Lower leg skin (tissue), 3 donors: ENCODE data around the gene ROR2.

Source experiments
- POLR2A ChIP-seq, 2 donors: fragments of 450-650 bp; IDR thresholded peaks; one replicate each; pipeline ENCODE4 v1.6.1; 2016 to 2017; ENCODE audit warnings: antibody characterized with exemption in 2 of 2, mild to moderate bottlenecking in 1 of 2, moderate library complexity in 1 of 2
- TF ChIP-seq, protein P1 (sequence below), 3 donors: fragments of 450-650 bp; IDR thresholded peaks; one replicate each; pipeline ENCODE4 v1.5.1; 2016; ENCODE audit warnings: antibody characterized with exemption in 3 of 3, mild to moderate bottlenecking in 3 of 3, moderate library complexity in 2 of 3

DNA sequence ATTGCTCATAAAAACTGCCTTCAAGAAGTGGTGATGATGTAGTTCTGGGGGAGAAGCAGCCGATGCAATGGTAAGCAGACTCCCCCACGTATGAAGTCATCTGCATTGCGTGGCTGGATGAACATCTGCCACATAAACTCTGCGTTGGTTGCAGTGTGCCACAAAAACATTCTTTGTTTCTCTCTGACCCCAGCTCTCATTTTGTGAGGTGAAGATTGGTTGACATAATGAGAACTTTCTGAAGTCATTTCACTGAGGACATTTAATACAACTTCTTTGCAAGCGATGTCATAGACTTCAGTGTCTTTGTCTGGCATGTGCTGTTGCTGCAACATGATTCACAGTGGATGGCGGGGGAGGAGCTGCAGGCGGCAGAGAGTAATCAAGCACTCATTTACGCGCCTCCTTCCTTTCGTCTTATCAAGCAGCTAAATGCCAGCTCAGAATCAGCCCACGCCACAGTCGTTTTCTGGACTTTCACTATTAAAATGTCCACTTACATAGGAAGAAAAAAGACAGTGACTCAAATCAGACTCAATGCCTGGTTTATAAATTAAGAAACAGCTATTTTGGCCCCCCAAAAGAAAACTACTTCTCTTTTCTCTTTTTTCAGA, 434.8 kb downstream of the ROR2 start:
- TF ChIP-seq, protein P1, sequence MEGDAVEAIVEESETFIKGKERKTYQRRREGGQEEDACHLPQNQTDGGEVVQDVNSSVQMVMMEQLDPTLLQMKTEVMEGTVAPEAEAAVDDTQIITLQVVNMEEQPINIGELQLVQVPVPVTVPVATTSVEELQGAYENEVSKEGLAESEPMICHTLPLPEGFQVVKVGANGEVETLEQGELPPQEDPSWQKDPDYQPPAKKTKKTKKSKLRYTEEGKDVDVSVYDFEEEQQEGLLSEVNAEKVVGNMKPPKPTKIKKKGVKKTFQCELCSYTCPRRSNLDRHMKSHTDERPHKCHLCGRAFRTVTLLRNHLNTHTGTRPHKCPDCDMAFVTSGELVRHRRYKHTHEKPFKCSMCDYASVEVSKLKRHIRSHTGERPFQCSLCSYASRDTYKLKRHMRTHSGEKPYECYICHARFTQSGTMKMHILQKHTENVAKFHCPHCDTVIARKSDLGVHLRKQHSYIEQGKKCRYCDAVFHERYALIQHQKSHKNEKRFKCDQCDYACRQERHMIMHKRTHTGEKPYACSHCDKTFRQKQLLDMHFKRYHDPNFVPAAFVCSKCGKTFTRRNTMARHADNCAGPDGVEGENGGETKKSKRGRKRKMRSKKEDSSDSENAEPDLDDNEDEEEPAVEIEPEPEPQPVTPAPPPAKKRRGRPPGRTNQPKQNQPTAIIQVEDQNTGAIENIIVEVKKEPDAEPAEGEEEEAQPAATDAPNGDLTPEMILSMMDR (IDR thresholded peaks at IDR 0.05): no peak
- TF ChIP-seq POLR2A (IDR thresholded peaks at IDR 0.05): no peak
